HepG2 (cell line): ENCODE results near the gene LITAFD. TPM values are rescaled to one million over a fixed set of nuclear protein-coding genes. Genes with fewer than 3 reads are reported as not detected.

Experiments
- BHLHE40 ChIP-seq: IDR thresholded peaks from 2 replicates; pipeline ENCODE4 v1.6.1; 2011; ENCODE audit warnings: low read length, improper control_type of control experiment
- ELF1 ChIP-seq: sonication (generic); formaldehyde crosslinking; IDR thresholded peaks from 2 replicates; pipeline ENCODE4 v1.4.0; 2020; ENCODE audit warnings: missing genetic modification reagents
- FOXK1 ChIP-seq: sonication (generic); formaldehyde crosslinking; IDR thresholded peaks from 2 replicates; pipeline ENCODE4 v1.4.0; 2020; ENCODE audit warnings: low read depth, missing genetic modification reagents, borderline replicate concordance
- GFI1 ChIP-seq: sonication (generic); formaldehyde crosslinking; IDR thresholded peaks from 2 replicates; pipeline ENCODE4 v1.5.0; 2020; ENCODE audit warnings: missing genetic modification reagents, mild to moderate bottlenecking, borderline replicate concordance
- GZF1 ChIP-seq: sonication (generic); formaldehyde crosslinking; IDR thresholded peaks from 2 replicates; pipeline ENCODE4 v1.5.1; 2020; ENCODE audit warnings: mild to moderate bottlenecking, missing genetic modification reagents
- HDAC6 ChIP-seq: fragments of 200-600 bp; sonication (generic); IDR thresholded peaks from 2 replicates; pipeline ENCODE4 v1.7.0; 2017; ENCODE audit warnings: mild to moderate bottlenecking, antibody characterized with exemption, low read length, low read depth
- MATR3 ChIP-seq: sonication (generic); formaldehyde crosslinking; IDR thresholded peaks from 2 replicates; pipeline ENCODE4 v1.4.0; 2020; ENCODE audit warnings: missing genetic modification reagents
- MEIS1 ChIP-seq: sonication (generic); formaldehyde crosslinking; IDR thresholded peaks from 2 replicates; pipeline ENCODE4 v1.9.0; 2021; ENCODE audit warnings: mild to moderate bottlenecking, missing genetic modification reagents, moderate library complexity, borderline replicate concordance
- NKX3-1 ChIP-seq: sonication (generic); formaldehyde crosslinking; IDR thresholded peaks from 2 replicates; pipeline ENCODE4 v1.5.0; 2020; ENCODE audit warnings: missing genetic modification reagents
- SETDB1 ChIP-seq: sonication (generic); formaldehyde crosslinking; IDR thresholded peaks from 2 replicates; pipeline ENCODE4 v1.5.1; 2020; ENCODE audit warnings: missing genetic modification reagents, mild to moderate bottlenecking, borderline replicate concordance
- SNAPC4 ChIP-seq: sonication (generic); formaldehyde crosslinking; IDR thresholded peaks from 2 replicates; pipeline ENCODE4 v1.4.0; 2020; ENCODE audit warnings: mild to moderate bottlenecking, missing genetic modification reagents
- SP140L ChIP-seq: sonication (generic); formaldehyde crosslinking; IDR thresholded peaks from 2 replicates; pipeline ENCODE4 v1.4.0; 2020; ENCODE audit warnings: missing genetic modification reagents, borderline replicate concordance
- ZBTB20 ChIP-seq: sonication (generic); formaldehyde crosslinking; IDR thresholded peaks from 2 replicates; pipeline ENCODE4 v1.8.1; 2023; ENCODE audit warnings: missing genetic modification reagents, low read depth, mild to moderate bottlenecking, borderline replicate concordance
- ZFP36L1 ChIP-seq: sonication (generic); formaldehyde crosslinking; IDR thresholded peaks from 2 replicates; pipeline ENCODE4 v1.8.0; 2022; ENCODE audit warnings: mild to moderate bottlenecking, missing genetic modification reagents, moderate library complexity
- ZKSCAN1 ChIP-seq: fragments of 150-350 bp; IDR thresholded peaks from 2 replicates; pipeline ENCODE4 v1.6.1; 2014; ENCODE audit warnings: low read length
- ZNF24 ChIP-seq: fragments of 450-650 bp; IDR thresholded peaks from 2 replicates; pipeline ENCODE4 v1.6.1; 2017; ENCODE audit warnings: antibody characterized with exemption, mild to moderate bottlenecking
- ZNF317 ChIP-seq: sonication (generic); formaldehyde crosslinking; IDR thresholded peaks from 2 replicates; pipeline ENCODE4 v1.5.0; 2020; ENCODE audit warnings: mild to moderate bottlenecking, missing genetic modification reagents
- ZNF383 ChIP-seq: sonication (generic); formaldehyde crosslinking; IDR thresholded peaks from 2 replicates; pipeline ENCODE4 v1.4.0; 2020; ENCODE audit warnings: missing genetic modification reagents, mild to moderate bottlenecking, borderline replicate concordance
- ZNF710 ChIP-seq: sonication (generic); formaldehyde crosslinking; IDR thresholded peaks from 2 replicates; pipeline ENCODE4 v1.5.0; 2020; ENCODE audit warnings: mild to moderate bottlenecking, missing genetic modification reagents, borderline replicate concordance
- ZNF788 ChIP-seq: sonication (generic); formaldehyde crosslinking; IDR thresholded peaks from 2 replicates; pipeline ENCODE4 v1.5.0; 2020; ENCODE audit warnings: mild to moderate bottlenecking, missing genetic modification reagents, borderline replicate concordance
- ZSCAN5A ChIP-seq: sonication (generic); formaldehyde crosslinking; IDR thresholded peaks from 2 replicates; pipeline ENCODE4 v1.8.0; 2022; ENCODE audit warnings: mild to moderate bottlenecking, missing genetic modification reagents, borderline replicate concordance
- polyA plus RNA-seq, 8 experiments: library from polyadenylated mRNA; depleted of rRNA in 3 of 8; stranded (reverse) in 7 of 8; unstranded in 1 of 8; fragments of >200 nt; fragmentation: Illumina TruSeq in 4 of 8; extraction: Trizol in 4 of 8; gene quantifications; 2 replicates each; pipeline versions ENCODE4 v1.2.1 to v1.2.3, GENCODE V29; 2011 to 2016; ENCODE audit warnings: low read depth in 4 of 8, missing spikeins in 1 of 8, mixed read lengths in 1 of 8; ENCODE audit not compliant: insufficient read depth in 1 of 8
- total RNA-seq, 5 experiments: library from RNA; depleted of rRNA; stranded (reverse); fragments of >200 nt; fragmentation: Illumina TruSeq; extraction: Trizol; gene quantifications; 2 replicates each; pipeline ENCODE4 v1.2.3, GENCODE V29; 2016; ENCODE audit warnings: low read depth in 1 of 5

LITAFD gene
- total and polyA plus RNA-seq, 2 of the 13 experiments (the other 11 are each of a cell fraction or from before 2014, with no cell fraction given): not detected

GRCh38 chr16:8868416-8869211, 13.5 kb upstream of the LITAFD start, which contains the start of gene CARHSP1 (continued):
- TF ChIP-seq ZNF317 (CRISPR knock-in tag) (peak; percentile 27; the same call in 1 of the 2 replicates), NKX3-1 (CRISPR knock-in tag) (no peak), ELF1 (CRISPR knock-in tag) (no peak; the same call in 1 of the 2 replicates), FOXK1 (0 out of 2 replicates have a peak, but pooled peaks have one; percentile 15), GZF1 (CRISPR knock-in tag) (peak; percentile 51; the same call in 1 of the 2 replicates), MEIS1 (CRISPR knock-in tag) (no peak), HDAC6 (no peak), ZSCAN5A (CRISPR knock-in tag) (0 out of 2 replicates have a peak, but pooled peaks have one; percentile 68), ZNF24 (no peak; the same call in 1 of the 2 replicates), GFI1 (CRISPR knock-in tag) (no peak), ZNF383 (CRISPR knock-in tag) (no peak), BHLHE40 (no peak), ZFP36L1 (CRISPR knock-in tag) (peak; percentile 56; the same call in 1 of the 2 replicates), SP140L (CRISPR knock-in tag) (no peak), ZNF710 (CRISPR knock-in tag) (no peak), ZBTB20 (CRISPR knock-in tag) (peak; percentile 74), SETDB1 (CRISPR knock-in tag) (no peak), MATR3 (CRISPR knock-in tag) (no peak), SNAPC4 (CRISPR knock-in tag) (peak; percentile 68; the same call in 1 of the 2 replicates), ZNF788 (CRISPR knock-in tag) (peak; percentile 84), ZKSCAN1 (no peak)
